LHCN-M2 (cell line): ENCODE results near the gene TTC7B. TPM values are rescaled to one million over a fixed set of nuclear protein-coding genes. Genes with fewer than 3 reads are reported as not detected.
A peak's percentile ranks its signal among the peaks of the same experiment; 100 is the strongest.

ENCODE experiments used
- DNase-seq: peaks from one replicate; pipeline ENCODE4 v3.0.0-alpha.2; 2012; ENCODE audit warnings: low read depth
- total RNA-seq: library from RNA; depleted of rRNA; stranded (reverse); fragments of >200 nt; gene quantifications from 2 replicates; pipeline ENCODE4 v1.2.3, GENCODE V29; 2014

TTC7B gene
- total RNA-seq, 1 experiment from 2014 or later: 36.4 TPM

DNA sequence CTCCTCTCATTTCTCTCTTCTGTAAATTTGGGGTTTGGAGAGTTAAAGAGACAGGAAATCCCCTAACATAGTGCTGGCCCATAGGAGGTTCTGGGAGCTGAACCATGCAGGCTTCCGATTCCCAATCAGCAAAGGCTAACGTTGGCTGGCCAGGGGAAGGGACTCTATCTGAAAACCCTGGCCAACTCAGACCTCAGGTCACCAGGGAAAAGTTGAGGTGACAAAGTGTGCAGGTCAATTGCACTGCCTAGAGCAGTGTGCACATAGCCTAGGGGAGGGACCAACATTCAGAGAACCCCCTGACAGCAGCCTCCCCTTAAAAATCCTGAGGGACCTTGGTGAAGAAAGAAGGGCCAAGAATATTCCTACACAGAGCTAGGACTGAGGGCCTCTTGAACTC lies 38.9 kb downstream of the TTC7B start:
- no peak for DNase-seq

DNA sequence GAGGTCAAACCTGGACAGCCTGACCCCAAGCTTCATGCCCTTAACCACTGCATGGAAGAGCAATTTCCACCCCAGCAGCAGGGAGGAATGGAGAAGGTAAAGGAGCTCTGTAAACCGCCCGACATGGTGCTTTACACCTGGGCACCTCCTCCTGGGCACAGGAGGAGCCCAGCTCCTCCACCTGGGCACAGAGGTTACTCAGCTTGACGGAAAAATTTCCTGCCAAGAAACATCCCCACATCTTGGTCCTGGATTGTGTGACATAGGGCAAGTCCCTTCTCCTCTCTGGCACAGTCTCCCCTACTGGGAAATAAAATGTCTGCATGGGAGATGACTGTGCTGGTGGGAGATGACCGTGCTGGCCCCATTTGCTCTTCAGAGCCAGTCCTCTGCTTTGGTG lies 40.8 kb downstream of the TTC7B start:
- no peak for DNase-seq

DNA sequence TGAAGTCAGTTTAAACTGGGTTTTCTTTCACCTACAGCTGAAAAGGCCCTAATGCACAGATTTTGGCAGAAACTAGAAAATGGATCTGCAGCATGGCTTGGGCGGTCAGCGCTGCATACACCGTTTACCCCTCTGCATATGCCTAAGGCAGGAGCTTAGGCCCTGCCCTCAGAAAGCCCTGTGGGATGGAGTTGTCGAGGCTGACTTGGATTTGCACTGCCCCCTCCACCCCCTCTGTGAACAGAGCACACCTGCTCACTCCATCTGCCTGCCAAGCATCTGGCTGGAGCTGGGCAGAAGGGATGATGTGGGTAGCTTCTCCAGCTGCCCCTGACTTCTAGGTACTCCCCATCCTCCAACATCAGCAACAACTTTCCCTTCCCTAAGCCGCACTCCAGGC lies 41.9 kb downstream of the TTC7B start:
- no peak for DNase-seq

DNA sequence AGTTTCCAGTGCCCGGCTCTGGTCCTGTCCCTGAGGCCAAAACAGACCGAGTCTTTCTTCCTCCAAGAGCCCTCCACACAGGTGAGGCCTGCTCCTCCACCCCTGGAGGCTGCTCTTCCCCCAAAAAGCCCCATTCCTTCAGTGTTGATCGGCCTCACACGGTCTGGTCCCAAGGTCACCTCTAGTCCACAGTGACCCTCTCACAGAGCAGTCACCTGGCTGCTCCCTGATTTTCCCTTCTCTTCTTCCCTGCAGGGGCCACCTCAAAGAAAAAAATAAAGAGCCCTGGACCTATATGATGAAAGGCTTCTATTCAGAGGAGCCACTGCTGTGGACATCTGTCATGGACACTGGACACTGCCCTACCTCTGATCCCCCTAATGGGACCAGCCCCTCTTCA lies 42.5 kb downstream of the TTC7B start:
- DNase-seq: no peak

DNA sequence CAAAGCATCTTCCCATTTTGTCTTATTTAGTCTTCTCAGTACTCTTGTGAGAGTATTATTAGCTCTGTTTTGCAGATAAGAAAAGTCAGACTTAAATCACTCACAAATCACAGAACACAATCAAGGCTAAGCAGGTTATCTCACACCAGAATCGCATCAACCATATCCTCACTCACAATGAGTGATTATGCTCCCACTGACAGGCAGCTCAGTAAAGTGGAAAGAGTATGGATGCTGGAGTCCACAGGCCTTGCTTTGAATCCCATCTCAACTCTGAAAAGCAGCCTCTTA lies 43.1 kb downstream of the TTC7B start:
- no peak for DNase-seq

DNA sequence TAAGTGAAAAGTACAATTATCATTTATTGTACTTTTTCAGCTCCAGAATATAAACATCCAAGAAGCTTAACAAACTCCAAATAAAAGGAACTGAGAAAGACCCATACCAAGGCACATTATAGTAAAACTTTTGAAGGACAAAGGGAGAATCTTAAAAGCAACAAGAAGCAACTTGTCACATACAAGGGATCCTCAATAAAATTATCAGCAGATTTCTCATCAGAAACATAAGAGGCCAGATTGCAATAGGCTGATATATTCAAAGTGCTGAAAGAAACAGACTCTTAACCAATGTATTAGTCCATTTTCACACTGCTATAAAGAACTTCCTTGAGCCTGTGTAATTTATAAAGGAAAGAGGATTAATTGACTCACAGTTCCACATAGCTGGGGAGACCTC lies 48.3 kb downstream of the TTC7B start:
- no peak for DNase-seq

DNA sequence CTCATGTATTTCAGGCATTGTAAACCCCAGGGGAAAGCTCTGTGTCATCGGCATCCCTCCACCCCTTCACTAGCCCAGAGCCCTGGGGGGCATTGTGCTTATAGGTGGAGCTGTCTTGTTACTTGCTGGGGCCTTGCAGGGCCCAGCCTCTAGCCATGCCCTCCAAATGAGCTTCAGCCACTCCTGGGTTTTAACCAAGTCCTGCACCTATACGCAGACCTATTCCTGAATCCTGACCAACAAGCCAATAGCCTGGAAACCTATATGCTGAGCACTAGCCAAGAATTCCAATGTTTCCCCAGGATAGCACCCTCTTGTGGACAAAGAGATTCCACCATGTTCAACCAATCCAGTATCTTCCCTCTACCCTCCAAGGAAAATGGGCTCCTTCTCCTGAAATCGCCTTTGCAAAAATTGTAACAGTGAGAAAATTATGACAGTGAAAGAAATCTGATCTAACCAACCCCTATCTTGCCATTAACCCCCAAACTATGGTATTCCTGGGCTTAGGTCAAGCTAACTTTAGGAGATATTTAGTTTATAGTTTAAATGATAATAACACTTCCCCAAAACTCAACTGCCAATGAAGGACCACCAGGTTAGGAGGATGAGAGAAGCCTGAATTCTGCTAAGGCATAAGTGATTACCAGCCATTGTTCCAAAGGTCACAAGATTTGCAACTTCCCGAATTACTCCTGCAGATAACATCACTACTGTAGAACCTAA lies 55.5 kb downstream of the TTC7B start:
- peak; percentile 39 for DNase-seq

- DNase-seq: no peak
Observed at GRCh38 chr14:90760078-90760444, 56.2 kb downstream of the TTC7B start.

GRCh38 chr14:90759370-90760077 lies 56.7 kb downstream of the TTC7B start:
- no peak for DNase-seq

- peak; percentile 12 for DNase-seq
Observed at GRCh38 chr14:90758959-90759358, 57.3 kb downstream of the TTC7B start.

DNA sequence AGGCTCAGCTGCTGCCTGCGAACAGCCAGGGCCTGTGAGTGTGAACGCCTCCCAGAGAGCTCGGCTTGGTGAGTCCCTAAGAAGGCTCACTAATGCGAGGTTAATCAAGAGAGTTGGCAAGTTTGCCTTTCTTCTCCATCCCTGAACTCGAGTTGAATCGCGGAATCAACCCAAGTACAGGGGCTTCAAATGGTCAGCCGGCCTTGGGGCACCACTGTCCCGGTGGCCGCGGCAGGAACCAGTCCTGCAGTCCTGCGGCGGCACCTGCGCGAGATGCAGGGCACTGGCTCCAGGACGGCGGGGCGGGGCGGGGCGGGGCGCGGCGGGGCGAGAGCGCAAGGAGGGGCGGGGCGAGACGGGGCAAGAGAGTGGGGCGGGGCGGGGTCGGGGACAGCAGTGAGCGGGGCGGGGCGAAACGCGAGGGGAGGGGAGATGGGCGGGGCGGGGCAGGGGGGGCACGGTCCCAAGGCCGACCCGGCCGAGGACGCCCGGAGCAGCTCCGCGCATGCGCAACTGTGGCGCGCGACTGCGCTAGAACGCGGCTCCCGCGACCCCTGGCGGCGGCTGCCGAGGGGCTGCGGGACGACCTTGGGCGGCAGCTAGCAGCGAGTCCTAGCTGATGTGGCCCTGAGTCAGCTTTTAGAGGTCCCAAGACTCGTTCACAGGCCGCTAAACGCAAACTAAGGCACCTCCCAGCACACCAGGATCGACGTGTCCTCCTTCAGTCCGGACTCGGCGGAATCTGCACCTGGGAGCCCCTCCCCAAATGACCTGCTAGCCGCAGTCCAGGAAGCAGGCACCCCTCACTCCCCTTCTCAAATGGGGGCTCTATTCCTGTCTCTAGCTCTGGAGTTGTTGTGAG lies 58.0 kb downstream of the TTC7B start:
- peak; percentile 81 for DNase-seq

DNA sequence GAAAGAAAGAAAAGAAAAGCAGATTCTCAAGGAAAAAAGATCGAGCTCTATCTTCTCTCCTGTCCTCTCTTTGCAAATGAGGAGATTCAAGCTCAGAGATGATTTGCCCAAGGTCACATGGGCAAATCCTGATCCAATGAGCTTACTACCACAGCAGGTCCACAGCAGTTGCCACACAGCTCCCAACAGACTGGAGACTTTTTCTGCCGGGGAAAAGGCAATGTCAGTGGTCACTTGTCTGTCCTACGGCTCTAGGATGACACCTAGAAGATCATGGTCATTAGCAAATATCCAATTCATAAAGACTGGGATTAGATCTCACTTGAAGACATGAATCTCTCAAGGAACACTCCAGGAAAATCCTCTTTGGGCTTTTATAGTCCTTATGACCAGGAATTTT lies 58.8 kb downstream of the TTC7B start:
- no peak for DNase-seq

DNA sequence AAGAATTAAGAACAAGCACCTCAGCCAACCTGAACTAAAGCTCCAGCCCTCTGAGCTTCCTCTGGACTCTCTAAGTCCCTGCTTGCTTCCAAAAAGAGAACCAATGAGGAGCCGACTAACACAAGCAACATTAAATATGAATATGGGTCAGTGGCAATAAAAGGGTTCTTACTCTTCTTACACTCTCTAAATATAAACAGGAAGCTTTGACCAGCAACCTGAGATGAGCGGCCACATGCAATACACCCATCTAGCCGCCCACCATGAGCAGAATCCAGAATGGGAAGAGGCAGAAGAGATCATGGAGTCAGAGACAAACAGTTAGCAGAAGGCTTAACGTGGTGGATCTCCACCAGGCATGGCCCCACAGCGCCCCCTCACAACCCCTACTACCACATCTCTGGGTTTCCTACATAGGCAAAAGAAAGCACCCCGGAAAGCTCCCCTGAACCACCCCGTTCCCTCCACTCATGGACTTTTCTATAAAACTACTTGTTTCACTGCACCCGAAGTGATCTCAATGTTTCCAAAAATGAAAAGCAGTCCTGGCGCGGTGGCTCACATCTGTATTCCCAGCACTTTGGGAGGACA lies 59.4 kb downstream of the TTC7B start:
- DNase-seq: no peak

GRCh38 chr14:90755661-90756304 lies 60.4 kb downstream of the TTC7B start:
- DNase-seq: peak; percentile 10

DNA sequence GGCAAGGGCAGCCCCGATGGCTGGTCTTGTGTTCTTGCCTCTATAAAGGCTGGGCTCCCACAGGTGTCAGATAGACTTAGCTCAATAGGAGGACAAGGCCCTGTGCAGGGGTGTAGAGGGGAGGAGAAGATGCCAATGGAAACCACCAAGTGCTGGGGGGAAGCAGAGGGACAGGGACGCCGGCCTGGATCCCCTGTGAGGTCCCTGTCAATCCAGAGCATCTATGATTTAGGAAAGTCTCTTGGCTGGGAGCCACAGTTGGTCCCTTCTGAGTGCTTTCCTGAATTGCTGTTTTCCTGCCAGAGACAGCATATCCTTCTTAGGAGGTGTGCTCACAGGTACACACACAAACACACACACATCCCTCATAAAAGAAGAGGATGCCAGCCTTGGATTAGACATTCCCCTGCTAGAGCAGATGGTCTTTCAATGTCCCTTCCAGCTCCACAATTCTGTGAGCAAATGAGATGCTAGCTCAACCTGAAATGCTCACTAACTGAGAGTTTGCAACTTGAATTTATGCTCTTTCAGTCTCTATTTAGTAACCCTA lies 62.7 kb downstream of the TTC7B start:
- no peak for DNase-seq

DNA sequence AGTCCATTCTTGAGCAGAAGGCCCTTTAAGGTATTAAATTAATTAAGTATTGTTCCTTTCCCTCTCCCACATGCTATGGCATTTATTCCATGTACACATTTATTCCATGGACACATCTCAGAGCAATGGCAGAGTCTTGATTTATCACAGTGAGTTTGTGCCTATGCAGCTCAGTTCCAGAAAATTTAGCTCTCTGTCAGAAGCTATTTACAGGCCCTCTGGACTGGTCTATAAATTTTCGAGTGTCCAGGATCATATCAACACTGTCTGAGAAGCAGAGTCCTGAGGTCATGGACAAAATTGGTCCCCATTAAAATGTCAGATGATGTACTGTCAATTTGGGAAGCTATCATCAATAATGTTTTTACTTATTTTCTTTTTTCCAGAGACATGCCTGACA lies 65.5 kb downstream of the TTC7B start:
- DNase-seq: no peak

- no peak for DNase-seq
Observed at GRCh38 chr14:90750191-90750590, 66.0 kb downstream of the TTC7B start.

- DNase-seq: no peak
Observed at GRCh38 chr14:90747909-90748308, 68.3 kb downstream of the TTC7B start.

- DNase-seq: no peak
Observed at GRCh38 chr14:90743826-90744225, 72.4 kb downstream of the TTC7B start.

DNA sequence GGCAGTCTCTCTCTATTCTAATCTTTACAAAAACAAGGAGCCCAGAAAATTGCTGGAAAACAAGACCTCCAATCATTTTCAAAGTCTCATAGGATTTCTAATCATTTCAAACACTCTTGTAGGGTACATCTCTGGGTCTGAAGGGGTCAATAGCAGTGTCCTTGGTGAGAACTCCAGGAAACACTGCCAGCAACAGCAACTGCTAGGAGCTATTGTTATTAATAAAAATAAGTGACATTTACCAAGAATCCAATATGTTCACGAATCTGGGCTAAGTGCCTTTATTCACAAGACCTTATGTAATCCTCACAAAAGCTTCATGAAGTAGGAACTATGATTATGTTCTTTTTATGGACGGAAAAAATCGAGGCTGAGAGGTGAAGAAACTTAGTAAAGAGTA lies 72.8 kb downstream of the TTC7B start:
- DNase-seq: no peak

DNA sequence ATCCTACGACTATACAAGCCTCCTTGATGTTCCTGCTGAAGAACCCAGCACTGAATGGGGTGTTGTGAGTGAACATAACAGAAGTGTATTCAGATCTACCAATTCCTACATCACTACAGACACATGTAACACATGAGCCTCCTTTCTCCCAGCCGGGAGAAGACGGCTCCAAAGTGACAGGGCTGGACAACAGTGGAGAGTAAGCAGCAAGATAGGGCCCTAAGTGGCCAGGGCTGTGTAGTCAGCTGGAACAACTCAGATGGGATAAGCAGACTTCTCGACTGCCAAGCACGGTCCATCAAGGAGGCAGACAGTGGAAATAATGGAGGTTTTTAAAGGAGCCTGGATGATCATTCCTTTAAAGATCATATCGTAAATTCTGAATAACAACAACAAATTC lies 73.5 kb downstream of the TTC7B start:
- DNase-seq: no peak

DNA sequence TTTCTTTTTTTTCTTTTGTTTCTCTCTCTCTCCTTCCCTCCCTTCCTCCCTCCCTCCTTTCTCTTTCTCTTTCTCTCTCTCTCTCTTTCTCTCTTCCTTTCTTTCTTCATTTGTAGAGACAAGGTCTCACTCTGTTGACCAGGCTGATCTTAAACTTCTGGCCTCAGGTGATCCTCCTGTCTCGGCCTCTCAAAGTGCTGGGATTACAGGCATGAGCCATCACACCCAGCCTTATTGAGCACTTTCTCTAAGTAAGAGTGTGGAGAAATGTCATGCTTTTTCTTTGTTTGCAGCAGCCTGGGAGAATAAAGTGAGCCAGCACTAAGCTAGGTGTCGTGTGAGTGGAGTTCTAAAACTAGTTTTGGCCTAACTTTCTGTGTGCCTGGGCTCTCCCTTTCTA lies 74.0 kb downstream of the TTC7B start:
- no peak for DNase-seq
